Upper lobe of left lung (tissue), 6 donors: ENCODE results near the gene FKRP. TPM values are rescaled to one million over a fixed set of nuclear protein-coding genes. Genes with fewer than 3 reads are reported as not detected.
A peak's percentile ranks its signal among the peaks of the same experiment; 100 is the strongest.
"Not testable (repeated sequence)": the region's sequence is repeated elsewhere in the genome, so short reads cannot be mapped to it uniquely, and the experiment has no call there.

Experiments
- ATAC-seq, 2 donors: fragments of 200-7000 bp; cut with Tn5 transposase; one replicate each; pipeline ENCODE4 v1.9.1; 2022; ENCODE audit warnings: mild to moderate bottlenecking in 2 of 2, moderate library complexity in 2 of 2; ENCODE audit not compliant: low FRiP score in 2 of 2
- DNase-seq, 2 donors: peaks; one replicate each; pipeline ENCODE4 v3.0.0-alpha.2; 2019 to 2020
- H3K27ac ChIP-seq, 4 donors: fragments of 200-600 bp; sonication (generic); one replicate each; pipeline ENCODE4 v1.5.1; 2016 to 2019
- H3K27me3 ChIP-seq, 4 donors: fragments of 200-600 bp; sonication (generic); one replicate each; pipeline ENCODE4 v1.5.1; 2017 to 2019
- H3K36me3 ChIP-seq, 4 donors: fragments of 200-600 bp; sonication (generic); one replicate each; pipeline ENCODE4 v1.5.1; 2016 to 2019
- H3K4me1 ChIP-seq, 4 donors: fragments of 200-600 bp; sonication (generic); one replicate each; pipeline ENCODE4 v1.5.1; 2018 to 2019
- H3K4me3 ChIP-seq, 4 donors: fragments of 200-600 bp; sonication (generic); one replicate each; pipeline ENCODE4 v1.5.1; 2017 to 2019; ENCODE audit warnings: mild to moderate bottlenecking in 2 of 4, moderate library complexity in 1 of 4
- H3K9me3 ChIP-seq, 4 donors: fragments of 200-600 bp; sonication (generic); one replicate each; pipeline ENCODE4 v1.5.1; 2018 to 2019
- EP300 ChIP-seq, 4 donors: sonication (generic); formaldehyde crosslinking; IDR thresholded peaks; one replicate each; pipeline ENCODE4 v1.5.1; 2017; ENCODE audit warnings: antibody characterized with exemption in 4 of 4, control low read depth in 2 of 4
- POLR2A ChIP-seq, 4 donors: fragments of 450-650 bp; IDR thresholded peaks; one replicate each; pipeline ENCODE4 v1.5.1; 2016 to 2017; ENCODE audit warnings: antibody characterized with exemption in 4 of 4, mild to moderate bottlenecking in 2 of 4
- POLR2AphosphoS5 ChIP-seq, 2 donors: sonication (generic); formaldehyde crosslinking; IDR thresholded peaks; one replicate each; pipeline ENCODE4 v1.5.1; 2017; ENCODE audit warnings: antibody characterized with exemption in 2 of 2
- WGBS, 2 donors: methylation state at CpG; one replicate each; pipeline ENCODE4 v1.1.5; 2017 to 2018; 5-methylcytosine and 5-hydroxymethylcytosine counted together
- total RNA-seq, 6 donors: library from RNA; depleted of rRNA in 4 of 6; stranded (reverse); fragments of >200 nt in 4 of 6; gene quantifications; one replicate each; pipeline versions ENCODE4 v1.1.0 to v1.2.1, GENCODE V29; 2016 to 2021
- TF ChIP-seq, protein P1 (sequence below), 6 experiments: fragments of 450-650 bp in 4 of 6; fragments of 200-600 bp in 2 of 6; sonication (generic) in 2 of 6; IDR thresholded peaks; one replicate each; pipeline ENCODE4 v1.5.1; 2016 to 2019; ENCODE audit warnings: antibody characterized with exemption in 6 of 6
- donor health status: DM: no; HTN: no; CAD: no; lungs with moderate emphysema.
- donor health status: DM: no; HTN: yes; CAD: no; lungs with severe emphysema.

Gene FKRP
- total RNA-seq, 6 donors from 2014 or later, result 16.6 to 26.2 (median 19.3) TPM

DNA sequence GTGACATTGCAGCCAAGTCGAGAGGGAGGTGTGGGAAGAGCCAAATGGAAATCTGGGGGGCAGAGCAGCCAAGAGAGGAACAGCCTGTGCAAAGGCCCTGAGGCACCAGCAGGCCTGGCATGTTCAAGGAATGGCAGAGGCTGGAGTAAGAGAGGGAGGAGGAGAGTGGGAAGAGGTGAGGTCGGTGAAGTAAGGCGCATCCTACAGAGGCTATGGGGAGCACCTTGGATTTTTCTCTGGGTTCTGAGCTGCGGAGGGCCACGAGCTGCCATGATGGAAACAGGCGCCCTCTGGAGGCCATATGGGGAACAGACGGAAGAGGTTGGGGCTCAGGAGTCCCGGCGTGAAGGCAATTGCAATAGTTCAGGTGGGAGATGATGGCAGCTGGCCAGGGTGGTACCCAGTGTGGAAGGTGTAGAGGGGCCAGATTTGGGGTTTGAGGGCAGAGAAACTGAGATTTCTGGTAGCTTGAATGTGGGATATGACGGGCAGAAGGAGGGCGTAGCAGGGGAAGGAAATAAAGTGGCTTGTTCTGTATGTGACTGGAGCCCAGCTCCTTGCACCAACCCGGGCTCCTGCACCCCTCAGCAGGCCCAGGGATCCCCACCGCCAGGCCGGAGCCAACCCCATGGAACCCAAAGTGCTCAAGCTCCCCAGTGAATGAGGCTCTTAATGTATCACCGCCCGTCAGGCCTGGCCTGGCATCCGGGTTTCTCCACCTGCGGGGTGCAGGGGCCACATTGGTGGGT is 20.9 kb downstream of the FKRP start:
- TF ChIP-seq EP300 (IDR thresholded peaks at IDR 0.05), result no peak
- TF ChIP-seq POLR2A (IDR thresholded peaks at IDR 0.05), result no peak
- TF ChIP-seq, protein P1, sequence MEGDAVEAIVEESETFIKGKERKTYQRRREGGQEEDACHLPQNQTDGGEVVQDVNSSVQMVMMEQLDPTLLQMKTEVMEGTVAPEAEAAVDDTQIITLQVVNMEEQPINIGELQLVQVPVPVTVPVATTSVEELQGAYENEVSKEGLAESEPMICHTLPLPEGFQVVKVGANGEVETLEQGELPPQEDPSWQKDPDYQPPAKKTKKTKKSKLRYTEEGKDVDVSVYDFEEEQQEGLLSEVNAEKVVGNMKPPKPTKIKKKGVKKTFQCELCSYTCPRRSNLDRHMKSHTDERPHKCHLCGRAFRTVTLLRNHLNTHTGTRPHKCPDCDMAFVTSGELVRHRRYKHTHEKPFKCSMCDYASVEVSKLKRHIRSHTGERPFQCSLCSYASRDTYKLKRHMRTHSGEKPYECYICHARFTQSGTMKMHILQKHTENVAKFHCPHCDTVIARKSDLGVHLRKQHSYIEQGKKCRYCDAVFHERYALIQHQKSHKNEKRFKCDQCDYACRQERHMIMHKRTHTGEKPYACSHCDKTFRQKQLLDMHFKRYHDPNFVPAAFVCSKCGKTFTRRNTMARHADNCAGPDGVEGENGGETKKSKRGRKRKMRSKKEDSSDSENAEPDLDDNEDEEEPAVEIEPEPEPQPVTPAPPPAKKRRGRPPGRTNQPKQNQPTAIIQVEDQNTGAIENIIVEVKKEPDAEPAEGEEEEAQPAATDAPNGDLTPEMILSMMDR (IDR thresholded peaks at IDR 0.05), result peak; percentile 56 to 72 (median 68)
- no peak for TF ChIP-seq POLR2AphosphoS5 (IDR thresholded peaks at IDR 0.05)
- Histone ChIP-seq H3K4me1 (no peaks in the 10 kb centered on the region), H3K4me3 (no peak overlapping the region), H3K36me3 (no peaks in the 10 kb centered on the region), H3K27me3 (no peaks in the 10 kb centered on the region), H3K27ac (no peak overlapping the region), H3K9me3 (no peaks in the 10 kb centered on the region)
- ATAC-seq, result peak; percentile 23 to 84
- peak in 1 of 2 donors; percentile 66 for DNase-seq
- 55 to 62% methylated on average over 18 of the region's 18 CpGs for WGBS, 2 donors

DNA sequence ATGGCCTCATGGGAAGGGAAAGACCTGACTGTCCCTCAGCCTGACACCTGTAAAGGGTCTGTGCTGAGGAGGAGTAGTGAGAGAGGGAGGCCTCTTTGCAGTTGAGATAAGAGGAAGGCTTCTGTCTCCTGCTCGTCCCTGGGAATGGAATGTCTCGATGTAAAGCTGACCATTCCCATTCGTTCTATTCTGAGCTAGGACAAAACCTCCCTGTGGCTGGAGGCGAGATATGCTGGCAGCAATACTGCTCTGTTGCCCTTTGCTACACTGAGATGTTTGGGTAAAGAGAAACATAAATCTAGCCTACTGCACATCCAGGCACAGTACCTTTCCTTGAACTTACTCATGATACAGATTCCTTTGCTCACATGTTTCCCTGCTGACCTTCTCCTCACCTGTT is 22.9 kb downstream of the FKRP start:
- H3K36me3 ChIP-seq, ATAC-seq, H3K27ac ChIP-seq, H3K4me3 ChIP-seq, H3K27me3 ChIP-seq, DNase-seq, H3K4me1 ChIP-seq, H3K9me3 ChIP-seq: not testable (repeated sequence)
- WGBS, 2 donors, result 43 to 57% methylated on average over 1 to 4 of the region's 4 CpGs

DNA sequence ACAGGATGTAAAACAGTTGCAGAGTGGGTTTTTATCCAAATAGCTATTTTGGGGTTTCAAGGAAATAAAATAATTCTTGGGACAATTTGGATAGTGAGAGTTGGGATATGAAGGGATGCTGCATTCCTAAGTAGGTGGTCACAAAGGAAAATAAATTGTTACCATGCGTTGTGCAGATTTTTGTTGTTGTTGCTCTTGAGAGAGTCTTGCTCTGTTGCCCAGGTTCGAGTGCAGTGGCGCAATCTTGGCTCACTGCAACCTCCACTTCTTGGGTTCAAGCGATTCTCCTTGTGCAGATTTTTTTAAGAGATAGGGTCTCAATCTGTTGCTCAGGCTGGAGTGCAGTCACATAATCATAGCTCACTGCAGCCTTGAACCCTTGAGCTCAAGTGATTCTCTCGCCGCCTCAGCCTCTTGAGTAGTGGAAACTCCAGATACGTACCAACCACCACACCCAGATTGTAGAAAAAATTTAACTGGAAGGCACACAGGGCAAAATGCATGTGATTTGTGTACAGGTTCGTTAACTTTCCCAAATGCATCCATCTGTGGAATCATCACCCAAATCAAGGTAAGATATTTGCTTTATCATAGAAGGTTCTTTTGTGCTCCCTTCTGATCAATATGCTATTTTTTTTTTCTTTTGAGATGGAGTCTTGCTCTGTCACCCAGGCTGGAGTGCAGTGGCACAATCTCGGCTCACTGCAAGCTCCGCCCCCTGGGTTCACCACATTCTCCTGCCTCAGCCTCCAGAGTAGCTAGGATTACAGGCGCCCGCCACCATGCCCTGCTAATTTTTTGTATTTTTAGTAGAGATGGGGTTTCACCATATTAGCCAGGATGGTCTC is 26.5 kb downstream of the FKRP start:
- TF ChIP-seq, protein P1 (IDR thresholded peaks at IDR 0.05), result no peak
- TF ChIP-seq POLR2AphosphoS5 (IDR thresholded peaks at IDR 0.05) (no peak), EP300 (IDR thresholded peaks at IDR 0.05) (no peak), POLR2A (IDR thresholded peaks at IDR 0.05) (no peak)
- WGBS, 2 donors, result 68 to 78% methylated on average over 11 to 12 of the region's 12 CpGs
- Histone ChIP-seq H3K27ac (peak overlapping the region in 2 of 4 donors; percentile 22 to 39), H3K9me3 (no peaks in the 10 kb centered on the region), H3K4me3 (no peak overlapping the region), H3K27me3 (no peaks in the 10 kb centered on the region), H3K36me3 (peaks cover 15 to 37% (median 33%) of the 10 kb centered on the region in 4 donors), H3K4me1 (peaks cover 0 to 9% (median 0%) of the 10 kb centered on the region in 4 donors)
- DNase-seq (peak in 1 of 2 donors; percentile 45), ATAC-seq (peak; percentile 28 to 87)

- WGBS, 2 donors, result 78 to 81% methylated on average over 7 of the region's 7 CpGs
- no peak for TF ChIP-seq POLR2AphosphoS5 (IDR thresholded peaks at IDR 0.05)
- no peak for TF ChIP-seq EP300 (IDR thresholded peaks at IDR 0.05)
- no peak for TF ChIP-seq POLR2A (IDR thresholded peaks at IDR 0.05)
- TF ChIP-seq, protein P1 (IDR thresholded peaks at IDR 0.05), result no peak
Measured at GRCh38 chr19:46773018-46773399, 27.2 kb downstream of the FKRP start.

DNA sequence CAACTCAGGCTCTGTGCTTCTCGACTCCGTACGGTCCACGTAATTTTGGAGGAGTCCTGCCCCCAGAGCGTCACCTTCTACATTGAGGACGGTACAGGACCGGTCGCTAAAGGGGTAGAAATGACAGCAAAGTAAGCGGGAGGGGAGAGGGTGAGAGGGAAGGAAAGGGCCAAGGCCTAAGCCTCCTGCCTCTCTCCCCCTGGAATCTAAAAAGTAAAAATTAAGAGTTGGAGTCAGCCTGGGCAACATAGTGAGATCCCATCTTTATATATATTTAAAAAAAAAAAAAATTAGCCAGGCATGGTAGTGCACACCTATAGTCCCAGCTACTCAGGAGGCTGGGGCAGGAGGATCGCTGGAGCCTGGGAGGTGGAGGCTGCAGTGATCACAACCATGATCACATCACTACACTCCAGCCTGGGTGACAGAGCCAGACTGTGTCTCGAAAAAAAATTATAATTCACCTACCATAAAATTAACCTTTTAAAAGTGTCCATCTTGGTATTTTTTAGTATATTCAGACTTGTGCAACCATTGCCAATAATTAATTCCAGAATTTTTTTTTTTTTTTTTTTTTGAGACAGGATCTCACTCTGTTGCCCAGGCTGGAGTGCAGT is 29.9 kb downstream of the FKRP start:
- peaks cover 18 to 71% (median 59%) of the 10 kb centered on the region in 4 donors for H3K36me3 ChIP-seq
- H3K4me3 ChIP-seq, result no peak overlapping the region
- ATAC-seq (no peak), DNase-seq (no peak)
- H3K9me3 ChIP-seq, result no peaks in the 10 kb centered on the region
- peaks cover 0 to 14% (median 3%) of the 10 kb centered on the region in 4 donors for H3K4me1 ChIP-seq
- WGBS, 2 donors, result 97 to 99% methylated on average over 11 of the region's 11 CpGs
- H3K27me3 ChIP-seq, result no peaks in the 10 kb centered on the region
- no peak overlapping the region for H3K27ac ChIP-seq
- TF ChIP-seq, protein P1 (IDR thresholded peaks at IDR 0.05), result no peak
- no peak for TF ChIP-seq POLR2A (IDR thresholded peaks at IDR 0.05)
- TF ChIP-seq POLR2AphosphoS5 (IDR thresholded peaks at IDR 0.05), result no peak
- TF ChIP-seq EP300 (IDR thresholded peaks at IDR 0.05), result no peak

More at GRCh38 chr19:46773018-46773399, 27.2 kb downstream of the FKRP start:
- ATAC-seq (no peak), DNase-seq (no peak)
- Histone ChIP-seq H3K4me3 (no peak overlapping the region), H3K9me3 (no peaks in the 10 kb centered on the region), H3K4me1 (peaks cover 0 to 14% (median 0%) of the 10 kb centered on the region in 4 donors), H3K27me3 (no peaks in the 10 kb centered on the region), H3K36me3 (peaks cover 15 to 43% (median 38%) of the 10 kb centered on the region in 4 donors), H3K27ac (peak overlapping the region in 1 of 4 donors; percentile 39)
